IMR-90 (cell line): ENCODE data around the gene PRKN. TPM values are rescaled to one million over a fixed set of nuclear protein-coding genes. Genes with fewer than 3 reads are reported as not detected.

Experiments
- ATAC-seq: fragments of 200-7000 bp; cut with Tn5 transposase; 2 replicates; pipeline ENCODE4 v1.9.1; 2020; ENCODE audit warnings: low read depth, mild to moderate bottlenecking, moderate library complexity
- BruUV-seq: library from RNA; stranded (reverse); fragments of 400-500 nt; replicated peaks from 2 replicates; lab custom pipeline; 2021; lab: Mats Ljungman, UMichigan
- CTCF ChIA-PET: fragments of 300-600 bp; formaldehyde crosslinking; extraction: SDS; loops from one replicate; lab custom pipeline; 2021; ENCODE audit warnings: antibody characterized with exemption; lab: Yijun Ruan, JAX
- POLR2A ChIA-PET: fragments of 300-600 bp; sonication (Branson Sonifier 250); formaldehyde crosslinking; loops from one replicate; lab custom pipeline; 2022; ENCODE audit warnings: antibody characterized with exemption; ENCODE audit not compliant: unreplicated experiment; lab: Charles Lee
- DNase-seq: peaks from one replicate; pipeline ENCODE4 v3.0.0; 2013
- H2AFZ ChIP-seq: replicated peaks from 2 replicates; pipeline ENCODE3; 2013; ENCODE audit warnings: low read length, mild to moderate bottlenecking; ENCODE audit not compliant: poor library complexity
- H2AK5ac ChIP-seq: 2 replicates; pipeline ENCODE4 v1.6.1; 2013; ENCODE audit warnings: low read depth, low read length, inconsistent platforms
- H2AK9ac ChIP-seq: replicated peaks from 2 replicates; pipeline ENCODE3; 2013; ENCODE audit warnings: mild to moderate bottlenecking, low read depth, low read length, moderate library complexity; ENCODE audit not compliant: poor library complexity
- H2BK120ac ChIP-seq: 2 replicates; pipeline ENCODE4 v1.6.1; 2013; ENCODE audit warnings: low read depth, low read length, inconsistent platforms
- H2BK15ac ChIP-seq: 3 replicates; pipeline ENCODE4 v1.6.1; 2013; ENCODE audit warnings: low read depth, low read length, inconsistent platforms
- H2BK20ac ChIP-seq: 2 replicates; pipeline ENCODE4 v1.6.1; 2013; ENCODE audit warnings: low read depth, mild to moderate bottlenecking, inconsistent platforms, low read length, moderate library complexity
- H2BK5ac ChIP-seq: 2 replicates; pipeline ENCODE4 v1.6.1; 2013; ENCODE audit warnings: mild to moderate bottlenecking, low read depth, low read length, inconsistent platforms; ENCODE audit not compliant: poor library complexity, severe bottlenecking
- H3K14ac ChIP-seq: replicated peaks from 2 replicates; pipeline ENCODE4 v1.6.1; 2013; ENCODE audit warnings: low read depth, low read length, inconsistent platforms
- H3K18ac ChIP-seq: 2 replicates; pipeline ENCODE4 v1.6.1; 2013; ENCODE audit warnings: low read depth, low read length, control low read depth
- H3K23ac ChIP-seq: 2 replicates; pipeline ENCODE4 v1.6.1; 2013; ENCODE audit warnings: low read depth, low read length, inconsistent platforms
- H3K27ac ChIP-seq: 2 replicates; pipeline ENCODE4 v1.5.1; 2013; ENCODE audit warnings: mild to moderate bottlenecking, control low read depth, low read length; ENCODE audit not compliant: insufficient read depth
- H3K27me3 ChIP-seq: 2 replicates; pipeline ENCODE4 v1.6.1; 2013; ENCODE audit warnings: low read length; ENCODE audit not compliant: control insufficient read depth, insufficient read depth
- H3K36me3 ChIP-seq: 2 replicates; pipeline ENCODE4 v1.6.1; 2013; ENCODE audit warnings: low read length, mixed read lengths; ENCODE audit not compliant: control insufficient read depth, insufficient read depth
- H3K4ac ChIP-seq: 2 replicates; pipeline ENCODE4 v1.6.1; 2013; ENCODE audit warnings: low read depth, low read length, inconsistent platforms
- H3K4me1 ChIP-seq: 2 replicates; pipeline ENCODE4 v1.6.1; 2013; ENCODE audit warnings: low read length, mixed read lengths; ENCODE audit not compliant: control insufficient read depth, insufficient read depth
- H3K4me2 ChIP-seq: 2 replicates; pipeline ENCODE4 v1.6.1; 2013; ENCODE audit warnings: low read depth, mild to moderate bottlenecking, control low read depth, low read length, moderate library complexity
- H3K4me3 ChIP-seq: 2 replicates; pipeline ENCODE4 v1.5.1; 2013; ENCODE audit warnings: low read depth, mild to moderate bottlenecking, control low read depth, low read length, moderate library complexity; ENCODE audit not compliant: insufficient read depth
- H3K56ac ChIP-seq: 2 replicates; pipeline ENCODE4 v1.6.1; 2013; ENCODE audit warnings: low read length, inconsistent platforms; ENCODE audit not compliant: insufficient read depth; ENCODE audit errors: extremely low read depth
- H3K79me1 ChIP-seq, 2 experiments: 2 replicates each; pipeline ENCODE4 v1.6.1; 2013; ENCODE audit warnings: low read length in 2 of 2, inconsistent platforms in 1 of 2, low read depth in 1 of 2
- H3K9ac ChIP-seq: 2 replicates; pipeline ENCODE4 v1.6.1; 2013; ENCODE audit warnings: low read depth, low read length, control low read depth
- H3K9me1 ChIP-seq: 2 replicates; pipeline ENCODE4 v1.6.1; 2013; ENCODE audit warnings: low read length, inconsistent platforms; ENCODE audit not compliant: insufficient read depth
- H3K9me3 ChIP-seq: 2 replicates; pipeline ENCODE4 v1.6.1; 2013; ENCODE audit warnings: low read length; ENCODE audit not compliant: control insufficient read depth, insufficient read depth
- H4K20me1 ChIP-seq: 2 replicates; pipeline ENCODE4 v1.6.1; 2013; ENCODE audit warnings: low read length, inconsistent platforms; ENCODE audit not compliant: insufficient read depth
- H4K5ac ChIP-seq: 2 replicates; pipeline ENCODE4 v1.6.1; 2013; ENCODE audit warnings: mild to moderate bottlenecking, low read depth, low read length, control low read depth
- H4K8ac ChIP-seq, 2 experiments: 2 replicates each; pipeline ENCODE4 v1.6.1; 2013; ENCODE audit warnings: low read depth in 2 of 2, low read length in 2 of 2, control low read depth in 1 of 2, inconsistent platforms in 1 of 2
- H4K91ac ChIP-seq: 2 replicates; pipeline ENCODE4 v1.6.1; 2013; ENCODE audit warnings: low read depth, low read length, inconsistent platforms; ENCODE audit not compliant: insufficient read depth
- BHLHE40 ChIP-seq: fragments of 150-350 bp; IDR thresholded peaks from 2 replicates; pipeline ENCODE4 v1.6.1; 2016; ENCODE audit warnings: mild to moderate bottlenecking, low read depth, low read length
- CEBPB ChIP-seq: IDR thresholded peaks from 2 replicates; pipeline ENCODE4 v1.6.1; 2012; ENCODE audit warnings: low read depth, low read length, improper control_type of control experiment
- CHD1 ChIP-seq: IDR thresholded peaks from 2 replicates; pipeline ENCODE4 v1.6.1; 2012; ENCODE audit warnings: low read depth, low read length, improper control_type of control experiment
- MAFK ChIP-seq: IDR thresholded peaks from 2 replicates; pipeline ENCODE4 v1.6.1; 2012; ENCODE audit warnings: low read depth, low read length, improper control_type of control experiment
- MAZ ChIP-seq: IDR thresholded peaks from 2 replicates; pipeline ENCODE4 v1.6.1; 2012; ENCODE audit warnings: low read depth, mild to moderate bottlenecking, low read length, improper control_type of control experiment, moderate library complexity, borderline replicate concordance
- MXI1 ChIP-seq: IDR thresholded peaks from 2 replicates; pipeline ENCODE4 v1.6.1; 2012; ENCODE audit warnings: low read depth, mild to moderate bottlenecking, low read length, moderate library complexity, borderline replicate concordance
- POLR2A ChIP-seq: IDR thresholded peaks from 2 replicates; pipeline ENCODE4 v1.6.1; 2012; ENCODE audit warnings: mild to moderate bottlenecking, low read depth, low read length
- RAD21 ChIP-seq: IDR thresholded peaks from 2 replicates; pipeline ENCODE4 v1.6.1; 2012; ENCODE audit warnings: low read length, improper control_type of control experiment
- RFX5 ChIP-seq: IDR thresholded peaks from 2 replicates; pipeline ENCODE4 v1.8.0; 2012; ENCODE audit warnings: low read depth, mild to moderate bottlenecking, low read length, moderate library complexity
- WGBS, 2 experiments: methylation state at CpG; one replicate each; pipeline versions ENCODE4 v1.1.5 to v1.1.7; 2013; ENCODE audit warnings: missing lambda C conversion rate in 2 of 2; ENCODE audit not compliant: insufficient read length in 1 of 2; ENCODE audit errors: extremely low coverage in 2 of 2; 5-methylcytosine and 5-hydroxymethylcytosine counted together
- dilution Hi-C: fragments of 300-500 bp; cut with HindIII; formaldehyde crosslinking; loops from one replicate; pipeline ENCODE4 v1.14.3; 2018; ENCODE audit warnings: low sequenced_read_pairs; ENCODE audit not compliant: unreplicated experiment
- in situ Hi-C: fragments of 300-500 bp; cut with MboI; formaldehyde crosslinking; loops from 3 replicates; pipeline ENCODE4 v1.14.3; 2019; ENCODE audit warnings: low sequenced_read_pairs, inconsistent platforms, mixed read lengths
- intact Hi-C: fragments of 100-400 bp; cut with micrococcal nuclease; formaldehyde crosslinking; loops from 2 replicates; pipeline ENCODE4 v1.10.0; 2022
- polyA plus RNA-seq, 3 experiments: library from polyadenylated mRNA; depleted of rRNA; stranded (reverse); fragments of >200 nt; gene quantifications; 2 replicates each; pipeline ENCODE4 v1.2.3, GENCODE V29; 2012; ENCODE audit warnings: low replicate concordance in 1 of 3
- total RNA-seq: library from RNA; depleted of rRNA; stranded (reverse); fragments of >200 nt; gene quantifications from 2 replicates; pipeline ENCODE4 v1.2.3, GENCODE V29; 2012
- TF ChIP-seq, protein P1 (sequence below): fragments of 150-350 bp; IDR thresholded peaks from 2 replicates; pipeline ENCODE4 v1.6.1; 2016; ENCODE audit warnings: low read depth, mild to moderate bottlenecking, low read length, moderate library complexity, borderline replicate concordance
- TF ChIP-seq, protein P2 (sequence below): conservative IDR thresholded peaks from 2 replicates; pipeline ENCODE4 v1.5.1; 2012; ENCODE audit warnings: mild to moderate bottlenecking, low read depth, low read length, improper control_type of control experiment
- TF ChIP-seq, protein P3 (sequence below): fragments of 150-350 bp; IDR thresholded peaks from 2 replicates; pipeline ENCODE4 v1.6.1; 2017; ENCODE audit warnings: mild to moderate bottlenecking, antibody characterized with exemption, low read length, low read depth

PRKN gene
- total and polyA plus RNA-seq, 2 of the 4 experiments (the other 2 are of a cell fraction) = 0.15 to 0.18 TPM

DNA sequence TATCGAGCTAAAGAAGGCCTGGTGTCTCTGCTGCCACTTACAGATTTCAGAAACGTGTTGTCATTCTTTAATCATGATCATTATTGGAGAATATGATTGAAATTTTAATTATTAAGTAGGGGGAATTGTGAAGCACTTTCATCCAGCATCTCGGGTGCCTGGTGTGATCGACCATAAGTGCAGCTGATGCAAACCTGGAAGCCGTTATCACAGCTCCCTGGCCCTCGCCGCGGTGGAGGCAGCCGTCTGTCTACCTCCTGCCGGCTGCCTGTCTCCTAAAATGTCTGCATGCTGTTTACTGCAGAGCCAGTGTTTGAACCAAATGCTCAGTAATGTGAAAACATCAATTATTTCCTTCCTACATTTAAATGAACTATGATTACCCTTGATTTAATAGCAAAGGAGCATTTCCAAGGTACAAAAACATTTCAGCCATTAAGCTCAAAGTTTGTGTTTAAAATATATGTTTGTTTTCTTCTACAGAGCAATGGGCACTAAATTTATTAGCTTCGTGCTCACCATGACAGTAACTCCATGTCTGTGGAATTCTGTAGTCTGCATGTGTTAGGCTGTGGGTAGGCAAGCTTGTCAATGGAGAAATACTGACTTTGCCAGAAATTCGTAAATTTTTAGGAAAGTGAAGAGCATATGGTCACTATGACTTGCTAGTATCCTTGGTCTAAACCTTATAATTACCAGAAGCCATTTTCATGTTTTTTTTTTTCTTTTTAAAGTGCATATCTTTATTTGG is 1269.2 kb downstream of the PRKN start:
- Histone ChIP-seq H2AK9ac (no peak overlapping the region), H3K9me3 (peaks cover 8% of the 10 kb centered on the region; the same call in 1 of the 2 replicates), H2BK5ac (no peak overlapping the region), H3K4me3 (no peak overlapping the region), H3K4me2 (no peak overlapping the region), H2BK120ac (no peak overlapping the region), H3K27ac (no peak overlapping the region), H3K18ac (no peak overlapping the region), H4K8ac (no peak overlapping the region), H4K20me1 (no peaks in the 10 kb centered on the region), H2AFZ (no peak overlapping the region), H3K27me3 (no peaks in the 10 kb centered on the region), H2BK20ac (no peak overlapping the region), H2BK15ac (no peak overlapping the region), H3K9ac (no peak overlapping the region), H3K36me3 (no peaks in the 10 kb centered on the region), H4K5ac (no peak overlapping the region), H3K14ac (no peak overlapping the region), H4K91ac (no peak overlapping the region), H2AK5ac (no peak overlapping the region), H3K4me1 (no peaks in the 10 kb centered on the region), H3K23ac (no peak overlapping the region), H3K4ac (no peak overlapping the region), H3K79me1 (no peaks in the 10 kb centered on the region), H3K56ac (no peak overlapping the region), H3K9me1 (no peaks in the 10 kb centered on the region)
- ChIA-PET CTCF (interaction anchor here (0.6 kb wide), 1 partner anchor 35 kb away, joined by 4 read pairs; no protein-coding TSS in a partner anchor), POLR2A (no interaction called here)
- intact Hi-C loops (no loop called here), in situ Hi-C loops (no loop called here), dilution Hi-C loops (no loop called here)
- BruUV-seq = no TSS peak
- TF ChIP-seq MXI1 = no peak
- TF ChIP-seq, protein P1, sequence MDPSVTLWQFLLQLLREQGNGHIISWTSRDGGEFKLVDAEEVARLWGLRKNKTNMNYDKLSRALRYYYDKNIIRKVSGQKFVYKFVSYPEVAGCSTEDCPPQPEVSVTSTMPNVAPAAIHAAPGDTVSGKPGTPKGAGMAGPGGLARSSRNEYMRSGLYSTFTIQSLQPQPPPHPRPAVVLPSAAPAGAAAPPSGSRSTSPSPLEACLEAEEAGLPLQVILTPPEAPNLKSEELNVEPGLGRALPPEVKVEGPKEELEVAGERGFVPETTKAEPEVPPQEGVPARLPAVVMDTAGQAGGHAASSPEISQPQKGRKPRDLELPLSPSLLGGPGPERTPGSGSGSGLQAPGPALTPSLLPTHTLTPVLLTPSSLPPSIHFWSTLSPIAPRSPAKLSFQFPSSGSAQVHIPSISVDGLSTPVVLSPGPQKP = no peak
- no peak for TF ChIP-seq CEBPB
- no peak for TF ChIP-seq POLR2A
- TF ChIP-seq, protein P2, sequence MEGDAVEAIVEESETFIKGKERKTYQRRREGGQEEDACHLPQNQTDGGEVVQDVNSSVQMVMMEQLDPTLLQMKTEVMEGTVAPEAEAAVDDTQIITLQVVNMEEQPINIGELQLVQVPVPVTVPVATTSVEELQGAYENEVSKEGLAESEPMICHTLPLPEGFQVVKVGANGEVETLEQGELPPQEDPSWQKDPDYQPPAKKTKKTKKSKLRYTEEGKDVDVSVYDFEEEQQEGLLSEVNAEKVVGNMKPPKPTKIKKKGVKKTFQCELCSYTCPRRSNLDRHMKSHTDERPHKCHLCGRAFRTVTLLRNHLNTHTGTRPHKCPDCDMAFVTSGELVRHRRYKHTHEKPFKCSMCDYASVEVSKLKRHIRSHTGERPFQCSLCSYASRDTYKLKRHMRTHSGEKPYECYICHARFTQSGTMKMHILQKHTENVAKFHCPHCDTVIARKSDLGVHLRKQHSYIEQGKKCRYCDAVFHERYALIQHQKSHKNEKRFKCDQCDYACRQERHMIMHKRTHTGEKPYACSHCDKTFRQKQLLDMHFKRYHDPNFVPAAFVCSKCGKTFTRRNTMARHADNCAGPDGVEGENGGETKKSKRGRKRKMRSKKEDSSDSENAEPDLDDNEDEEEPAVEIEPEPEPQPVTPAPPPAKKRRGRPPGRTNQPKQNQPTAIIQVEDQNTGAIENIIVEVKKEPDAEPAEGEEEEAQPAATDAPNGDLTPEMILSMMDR = no peak
- TF ChIP-seq CHD1 = no peak
- no peak for TF ChIP-seq MAFK
- TF ChIP-seq RAD21 = no peak
- no peak for TF ChIP-seq RFX5
- TF ChIP-seq, protein P3, sequence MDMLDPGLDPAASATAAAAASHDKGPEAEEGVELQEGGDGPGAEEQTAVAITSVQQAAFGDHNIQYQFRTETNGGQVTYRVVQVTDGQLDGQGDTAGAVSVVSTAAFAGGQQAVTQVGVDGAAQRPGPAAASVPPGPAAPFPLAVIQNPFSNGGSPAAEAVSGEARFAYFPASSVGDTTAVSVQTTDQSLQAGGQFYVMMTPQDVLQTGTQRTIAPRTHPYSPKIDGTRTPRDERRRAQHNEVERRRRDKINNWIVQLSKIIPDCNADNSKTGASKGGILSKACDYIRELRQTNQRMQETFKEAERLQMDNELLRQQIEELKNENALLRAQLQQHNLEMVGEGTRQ = no peak
- no peak for TF ChIP-seq BHLHE40
- TF ChIP-seq MAZ = no peak
- 35% methylated on average over 5 of the region's 12 CpGs; no CpG with 5 or more reads in 1 of the 2 experiments for WGBS, 2 experiments
- no peak for ATAC-seq
- no peak for DNase-seq
